Lower lobe of right lung (tissue), 2 donors: Measurements from ENCODE around the gene HOXA2. TPM values are rescaled to one million over a fixed set of nuclear protein-coding genes. Genes with fewer than 3 reads are reported as not detected.

Source experiments
- ATAC-seq, 2 donors: fragments of 200-7000 bp; cut with Tn5 transposase; one replicate each; pipeline ENCODE4 v1.9.1; 2020 to 2022; ENCODE audit warnings: mild to moderate bottlenecking in 2 of 2, moderate library complexity in 2 of 2
- DNase-seq: peaks from one replicate; pipeline ENCODE4 v3.0.0-alpha.2; 2020
- H3K27ac ChIP-seq: fragments of 200-600 bp; one replicate; pipeline ENCODE4 v1.8.0; 2022
- H3K27me3 ChIP-seq: fragments of 200-600 bp; one replicate; pipeline ENCODE4 v1.8.0; 2022; ENCODE audit warnings: low read depth
- H3K36me3 ChIP-seq: fragments of 200-600 bp; one replicate; pipeline ENCODE4 v1.8.0; 2022; ENCODE audit warnings: mild to moderate bottlenecking
- H3K4me1 ChIP-seq: fragments of 200-600 bp; one replicate; pipeline ENCODE4 v1.8.0; 2022
- H3K4me3 ChIP-seq: fragments of 200-600 bp; one replicate; pipeline ENCODE4 v1.8.0; 2022; ENCODE audit warnings: mild to moderate bottlenecking
- H3K9me3 ChIP-seq: fragments of 200-600 bp; one replicate; pipeline ENCODE4 v1.8.0; 2022
- CTCF ChIP-seq: fragments of 200-600 bp; IDR thresholded peaks from one replicate; pipeline ENCODE4 v1.8.0; 2022; ENCODE audit warnings: antibody characterized with exemption, mild to moderate bottlenecking
- intact Hi-C: fragments of 100-400 bp; cut with DNase I; formaldehyde crosslinking; loops from one replicate; pipeline ENCODE4 v1.11.0; 2022
- total RNA-seq: library from RNA; stranded (reverse); fragmentation: NEBNext Ultra II Directional; extraction: Animal tissue kit (Norgen Biotek cat#: 25700); gene quantifications from one replicate; pipeline ENCODE4 v1.2.1, GENCODE V29; 2021
- donor health status: DM: no; HTN: yes; CAD: no; lungs with severe emphysema.

The HOXA2 gene
- total RNA-seq, 1 donor from 2014 or later = 1.5 TPM

- no peak for TF ChIP-seq CTCF
- Histone ChIP-seq H3K27me3 (peaks cover 79% of the 10 kb centered on the region), H3K36me3 (no peaks in the 10 kb centered on the region), H3K4me3 (peak overlapping the region; percentile 70), H3K4me1 (peaks cover 32% of the 10 kb centered on the region), H3K27ac (peak overlapping the region; percentile 89), H3K9me3 (no peaks in the 10 kb centered on the region)
- no peak for ATAC-seq
- no peak for DNase-seq
- intact Hi-C loops = no loop called here
Observed at GRCh38 chr7:27145914-27146412, 43.5 kb upstream of the HOXA2 start.

GRCh38 chr7:27145165-27145913 is 42.9 kb upstream of the HOXA2 start:
- intact Hi-C loops = no loop called here
- peaks cover 26% of the 10 kb centered on the region for H3K4me1 ChIP-seq
- no peaks in the 10 kb centered on the region for H3K9me3 ChIP-seq
- no peak for ATAC-seq
- peak overlapping the region; percentile 70 for H3K4me3 ChIP-seq
- peak overlapping the region; percentile 89 for H3K27ac ChIP-seq
- TF ChIP-seq CTCF = no peak
- DNase-seq = no peak
- peaks cover 78% of the 10 kb centered on the region for H3K27me3 ChIP-seq
- no peaks in the 10 kb centered on the region for H3K36me3 ChIP-seq

- TF ChIP-seq CTCF = no peak
- no peaks in the 10 kb centered on the region for H3K36me3 ChIP-seq
- peak overlapping the region; percentile 89 for H3K27ac ChIP-seq
- no peak for DNase-seq
- no peaks in the 10 kb centered on the region for H3K9me3 ChIP-seq
- H3K4me1 ChIP-seq = peaks cover 21% of the 10 kb centered on the region
- no peak for ATAC-seq
- intact Hi-C loops = loop anchor here (5.0 kb wide), 1 partner anchor 287 kb away; no protein-coding TSS in a partner anchor
- H3K4me3 ChIP-seq = peak overlapping the region; percentile 70
- H3K27me3 ChIP-seq = peaks cover 72% of the 10 kb centered on the region
Observed at GRCh38 chr7:27144781-27145164, 42.3 kb upstream of the HOXA2 start.

- DNase-seq (no peak), ATAC-seq (no peak)
- TF ChIP-seq CTCF = no peak
- Histone ChIP-seq H3K36me3 (no peaks in the 10 kb centered on the region), H3K27me3 (peaks cover 73% of the 10 kb centered on the region), H3K4me3 (peak overlapping the region; percentile 70), H3K4me1 (peaks cover 21% of the 10 kb centered on the region), H3K27ac (peak overlapping the region; percentile 89), H3K9me3 (no peaks in the 10 kb centered on the region)
- intact Hi-C loops = loop anchor here (5.0 kb wide), 1 partner anchor 287 kb away; no protein-coding TSS in a partner anchor
Observed at GRCh38 chr7:27143950-27144780, 41.7 kb upstream of the HOXA2 start.
